Measurements from ENCODE around the gene SH2B2.
"Not testable (repeated sequence)": the region's sequence is repeated elsewhere in the genome, so short reads cannot be mapped to it uniquely, and the experiment has no call there.

SH2B2 gene

DNA sequence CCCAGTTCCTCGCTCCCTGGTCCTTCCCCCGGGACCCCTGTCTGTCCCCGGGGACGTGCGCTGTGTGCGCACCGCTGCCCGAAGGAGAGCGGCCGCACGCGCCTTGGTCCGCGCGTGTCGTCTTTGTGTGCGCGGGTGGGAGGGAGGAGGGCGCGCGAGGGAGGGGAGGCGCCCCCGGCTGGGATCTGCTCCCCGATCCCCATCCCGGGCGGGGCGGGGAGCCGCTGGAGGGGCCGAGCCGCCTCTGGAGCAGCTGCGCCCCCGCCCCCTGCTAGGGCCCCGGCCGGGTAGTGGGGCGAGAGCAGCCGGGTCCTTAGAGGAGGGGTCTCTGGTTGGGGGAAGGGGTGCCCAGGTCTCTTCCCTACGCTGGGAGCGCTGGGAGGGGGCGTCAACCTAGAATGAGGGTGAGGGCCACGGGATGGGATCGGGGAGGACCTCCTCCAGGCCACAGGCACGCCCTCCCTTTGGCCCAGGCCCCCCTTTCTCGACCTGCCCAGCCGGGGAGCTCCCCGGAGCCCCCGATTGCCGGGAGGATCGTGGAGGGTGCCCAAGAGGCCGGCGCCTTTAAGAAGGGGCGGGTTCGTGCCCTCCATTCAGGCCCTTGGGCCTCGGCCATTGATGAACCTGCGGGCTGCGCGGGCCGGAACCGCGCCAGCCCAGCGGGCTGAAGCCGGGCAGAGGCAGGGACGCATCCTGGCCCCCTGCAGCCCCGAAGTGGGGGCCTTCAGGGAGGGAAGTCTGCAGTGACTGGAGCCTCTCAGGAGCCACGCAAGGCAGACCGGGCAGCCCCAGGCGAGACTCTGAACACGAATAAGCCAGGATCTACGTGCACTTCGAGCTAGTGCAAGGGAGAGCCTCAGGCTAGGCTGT lies 678 bp downstream of the SH2B2 start:
- peak; percentile 73 for DNase-seq

DNA sequence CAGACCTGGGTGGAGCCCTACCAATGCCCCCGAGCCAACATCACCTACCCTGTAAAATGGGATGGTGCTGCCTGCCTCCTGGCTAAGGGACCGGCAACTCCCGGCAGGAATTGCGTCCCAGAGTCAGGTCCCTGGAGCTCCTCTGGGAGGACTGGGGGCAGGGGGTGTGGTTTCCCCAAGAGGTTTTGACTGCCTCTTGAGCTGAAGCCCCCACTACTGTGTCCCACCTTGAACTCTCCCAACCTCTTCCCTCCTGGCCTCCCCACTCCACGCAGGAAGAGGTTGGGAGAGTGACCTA lies 1.3 kb downstream of the SH2B2 start:
- no peak for DNase-seq

DNA sequence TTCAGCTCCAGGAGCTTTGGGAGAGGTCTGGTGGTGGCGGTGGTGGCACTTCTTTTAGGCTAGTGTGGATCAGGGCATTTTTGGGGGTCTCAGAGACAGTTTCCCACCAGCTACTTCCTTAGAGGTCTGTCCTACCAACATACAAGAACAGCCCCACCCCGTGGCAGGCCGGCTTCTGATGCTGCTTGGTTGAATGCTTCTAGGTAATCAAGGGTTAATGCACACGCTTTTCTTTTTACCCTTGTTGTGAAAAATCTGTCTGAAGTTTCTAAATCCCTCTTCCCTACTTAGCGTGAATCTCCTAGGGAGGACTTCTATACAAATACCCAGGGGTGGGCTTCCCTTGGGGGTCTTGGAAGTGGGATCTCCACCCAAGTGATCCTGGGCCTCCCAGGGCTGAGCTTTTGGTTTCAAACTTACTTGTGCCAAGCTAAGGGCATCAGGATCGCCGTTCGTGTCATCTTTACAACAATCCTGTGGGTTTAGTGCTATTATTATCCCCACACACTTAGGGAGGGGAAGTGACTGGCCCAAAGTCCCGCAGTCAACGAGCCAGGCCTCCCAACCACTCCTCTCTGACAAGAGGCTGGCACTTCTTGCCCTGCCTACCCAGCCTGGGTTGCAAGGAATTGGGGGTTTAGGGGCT lies 1.7 kb downstream of the SH2B2 start:
- DNase-seq = peak; percentile 80

DNA sequence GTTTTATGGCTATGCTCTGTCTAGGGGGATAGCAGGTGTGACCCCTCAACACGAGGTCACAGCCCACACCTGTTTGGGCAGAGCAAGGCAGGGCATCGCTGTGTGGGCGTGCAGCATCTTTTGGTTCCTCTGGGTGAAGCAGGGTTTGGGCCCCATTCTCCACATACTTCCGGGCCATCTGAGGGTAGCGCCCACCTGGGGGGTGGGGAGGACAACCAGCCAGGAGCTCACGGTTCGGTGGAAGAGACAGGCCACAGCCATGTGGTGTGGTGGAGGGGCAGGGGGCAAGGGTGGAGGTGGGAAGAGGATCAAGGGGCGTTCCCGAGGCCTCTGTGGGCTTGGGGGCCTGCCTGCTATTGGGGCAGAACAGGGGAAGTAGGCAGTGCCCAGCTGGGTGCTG lies 2.4 kb downstream of the SH2B2 start:
- DNase-seq = peak; percentile 95

DNA sequence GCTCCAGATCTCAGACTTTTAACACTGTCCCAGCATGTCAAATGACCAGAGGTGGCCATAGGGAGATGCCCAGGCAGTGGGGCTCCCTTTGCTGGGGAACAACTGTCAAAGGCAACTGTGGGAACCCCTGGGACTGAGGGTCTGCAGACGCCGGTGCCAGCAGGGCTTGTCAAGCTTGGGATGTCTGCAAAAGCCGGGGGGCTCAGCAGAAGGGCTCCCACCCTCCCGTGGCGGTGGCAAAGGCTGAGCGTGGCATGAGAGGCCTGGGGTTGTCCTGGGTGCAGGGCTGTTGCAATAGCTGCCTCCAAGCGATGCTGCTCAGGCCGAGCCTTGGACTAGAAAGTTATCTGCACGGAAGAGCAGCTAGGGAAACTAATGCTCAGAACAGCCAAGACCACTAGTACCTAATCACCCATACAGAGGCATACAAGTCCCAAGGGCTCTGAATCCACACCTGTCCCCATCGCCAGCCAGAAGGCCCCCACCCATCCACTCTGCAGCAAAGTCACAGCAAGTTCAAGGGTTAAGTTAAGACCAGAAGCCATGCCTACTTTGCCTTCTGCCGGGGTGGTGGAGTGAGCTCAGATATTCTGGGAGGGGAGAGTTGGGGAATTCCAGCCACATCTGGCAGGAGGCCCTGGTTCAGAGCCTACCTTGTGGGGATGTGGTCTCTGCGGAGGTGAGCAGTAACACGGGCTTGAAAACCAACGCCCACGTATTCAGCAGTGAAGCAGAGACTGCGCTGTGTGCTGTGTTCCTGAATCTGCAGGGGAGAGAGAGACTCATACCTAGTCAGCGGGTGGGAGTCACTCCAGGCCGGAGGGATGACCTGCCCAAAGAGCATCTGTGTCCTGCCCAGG lies 4.6 kb downstream of the SH2B2 start:
- peak; percentile 41 for DNase-seq

DNA sequence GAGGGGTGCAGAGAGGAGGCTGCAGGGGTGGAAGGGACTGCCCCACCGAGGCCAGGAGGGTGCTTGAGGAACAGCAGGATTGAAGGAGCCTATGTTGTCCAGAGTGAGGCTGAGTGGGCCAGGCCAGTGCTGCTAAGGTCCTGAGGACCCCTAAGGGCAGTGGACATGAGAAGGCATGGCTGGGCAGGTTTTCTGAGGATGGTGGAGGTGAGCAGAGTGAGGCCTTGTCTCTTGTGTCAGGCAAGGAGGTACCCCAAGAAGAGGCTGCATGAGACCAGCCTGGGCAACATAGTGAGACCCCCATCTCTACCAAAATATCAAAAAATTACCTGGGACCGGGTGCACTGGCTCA lies 5.2 kb downstream of the SH2B2 start:
- DNase-seq = no peak

DNA sequence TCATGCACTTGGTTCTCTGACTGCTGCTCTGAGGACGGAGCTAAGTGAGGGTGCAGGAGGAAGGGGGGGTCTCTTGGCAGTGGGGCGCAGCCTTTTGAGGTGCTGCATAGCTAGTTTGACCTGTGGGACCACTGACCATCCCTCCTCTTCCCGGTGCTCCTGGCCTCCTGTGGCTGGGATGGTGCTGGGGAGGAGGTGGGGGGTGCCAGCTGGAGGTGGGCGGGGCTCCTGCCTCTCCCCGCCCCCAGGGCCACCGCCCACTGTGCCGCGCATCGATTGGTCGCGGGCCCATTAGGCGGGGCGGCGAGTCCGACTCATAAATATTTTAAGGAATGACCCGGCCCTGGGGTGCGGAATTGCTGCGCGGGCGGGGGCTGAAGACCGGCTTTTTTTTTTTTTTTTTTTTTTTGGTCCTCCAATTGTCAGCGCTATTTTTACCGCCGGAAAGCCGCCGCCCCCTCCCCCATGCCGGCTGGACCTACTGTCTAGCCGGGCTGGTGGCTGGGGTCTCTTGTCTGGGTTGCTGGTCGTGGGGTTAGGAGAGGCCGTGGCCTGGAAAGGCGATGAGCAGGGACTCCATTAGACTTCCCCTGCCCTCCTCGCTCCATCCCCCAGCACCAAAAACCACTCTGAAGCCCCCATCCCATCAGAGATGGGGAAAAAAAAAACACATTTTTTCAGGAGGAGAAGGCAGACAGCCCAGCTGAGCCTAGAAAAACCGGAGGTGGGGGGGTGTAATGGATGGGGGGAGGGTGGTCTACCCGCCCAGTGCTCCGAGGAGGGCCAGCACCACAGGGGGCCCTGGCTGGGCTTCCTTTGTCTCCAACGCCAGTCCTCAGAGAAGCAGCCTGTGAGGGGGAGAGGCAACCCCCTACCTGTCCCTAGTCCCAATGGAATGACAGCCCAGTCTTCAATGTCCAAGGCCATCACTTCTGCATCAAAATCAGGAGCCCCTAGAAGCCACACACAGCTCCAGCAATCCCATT lies 6.4 kb downstream of the SH2B2 start:
- DNase-seq = no peak

DNA sequence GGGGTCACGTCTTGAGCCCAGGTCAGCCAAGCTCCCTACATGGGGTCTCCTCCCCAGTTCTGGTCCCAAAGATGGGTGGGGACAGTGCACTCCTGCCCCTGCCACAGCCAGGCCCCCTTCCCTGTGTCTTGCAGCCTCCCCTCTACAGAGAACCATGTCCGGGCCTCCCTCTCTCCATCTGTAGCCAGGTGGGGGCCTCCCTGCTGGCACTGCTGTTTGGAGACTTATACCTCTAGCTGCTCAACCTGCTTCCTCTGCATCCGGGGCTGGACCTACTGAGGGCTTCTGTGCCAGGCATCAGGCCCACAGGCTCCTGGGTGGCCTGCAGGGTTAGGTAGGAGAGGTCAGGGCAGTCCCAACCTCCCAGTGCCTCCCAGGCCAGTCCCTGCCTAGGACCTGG lies 7.9 kb downstream of the SH2B2 start:
- no peak for DNase-seq

DNA sequence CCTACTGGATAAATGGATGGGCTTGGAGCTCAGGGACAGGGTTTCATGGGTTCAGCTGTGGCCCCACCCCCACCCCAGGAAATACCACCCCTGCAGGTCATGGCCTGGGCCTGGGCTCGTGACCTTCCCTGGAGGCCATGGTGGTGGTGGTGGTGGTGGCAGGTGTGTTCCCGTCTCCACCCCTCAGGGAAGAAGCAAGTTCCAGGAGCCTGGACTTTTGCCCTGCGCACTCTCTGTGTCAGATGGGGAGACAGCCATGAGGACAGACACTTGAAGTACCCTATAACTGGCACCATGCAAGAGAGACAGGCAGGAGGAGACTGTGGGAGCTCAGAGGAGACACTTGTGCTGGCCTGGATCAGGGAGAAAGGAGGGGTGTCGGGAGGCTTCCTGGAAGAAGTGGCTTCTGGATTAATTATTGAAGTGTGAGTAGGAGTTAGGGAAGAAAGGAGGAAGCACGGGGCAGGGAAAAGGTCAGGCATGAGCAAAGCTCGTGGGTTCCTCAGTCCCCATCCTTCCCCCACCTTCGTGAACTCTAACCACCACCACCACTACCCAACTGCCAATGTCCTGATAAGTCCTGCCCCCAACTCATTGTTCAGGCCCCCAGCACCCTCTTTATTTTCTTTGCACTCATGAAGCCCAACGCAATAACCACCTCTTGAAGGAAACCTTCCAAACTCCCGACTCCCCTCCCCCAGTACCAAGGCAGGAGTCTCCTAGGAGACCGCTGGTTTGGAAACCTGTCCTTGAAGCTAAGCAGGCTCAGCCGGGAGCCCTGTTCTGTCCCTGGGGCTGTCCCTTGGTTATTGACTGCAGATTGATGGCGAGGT lies 8.9 kb downstream of the SH2B2 start:
- no peak for DNase-seq

DNA sequence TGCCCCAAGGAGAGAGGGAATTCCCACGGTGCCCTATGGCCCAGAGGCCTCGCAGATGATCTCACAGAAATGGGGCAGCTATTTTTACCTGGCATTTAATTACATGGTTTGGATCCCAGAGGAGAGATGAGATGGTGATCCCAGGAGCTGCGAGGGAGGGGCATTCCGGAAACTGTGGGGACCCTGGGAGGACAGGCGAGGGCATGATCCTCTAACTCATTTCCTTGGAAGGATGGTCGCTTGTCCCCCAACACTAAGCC lies 9.4 kb downstream of the SH2B2 start:
- DNase-seq = no peak

DNA sequence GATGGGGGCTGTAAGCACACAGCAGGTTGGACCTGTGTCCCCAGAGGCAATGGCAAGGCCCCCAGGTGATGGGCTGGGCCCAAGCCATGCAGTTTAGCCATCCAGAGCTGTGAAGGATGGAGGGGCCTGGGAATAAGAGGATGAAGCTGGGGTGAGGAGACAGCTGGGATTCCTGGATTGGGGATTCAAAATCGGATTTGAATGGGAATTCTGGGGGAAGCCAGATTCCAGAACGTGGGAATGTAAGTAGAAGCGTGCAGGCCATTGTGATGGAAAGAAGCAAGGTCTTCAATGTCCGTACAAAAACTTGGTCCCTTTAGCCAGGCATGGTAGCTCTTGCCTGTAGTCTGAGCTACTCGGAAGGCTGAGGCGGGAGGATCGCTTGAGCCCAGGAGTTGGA lies 9.8 kb downstream of the SH2B2 start:
- DNase-seq = no peak

DNA sequence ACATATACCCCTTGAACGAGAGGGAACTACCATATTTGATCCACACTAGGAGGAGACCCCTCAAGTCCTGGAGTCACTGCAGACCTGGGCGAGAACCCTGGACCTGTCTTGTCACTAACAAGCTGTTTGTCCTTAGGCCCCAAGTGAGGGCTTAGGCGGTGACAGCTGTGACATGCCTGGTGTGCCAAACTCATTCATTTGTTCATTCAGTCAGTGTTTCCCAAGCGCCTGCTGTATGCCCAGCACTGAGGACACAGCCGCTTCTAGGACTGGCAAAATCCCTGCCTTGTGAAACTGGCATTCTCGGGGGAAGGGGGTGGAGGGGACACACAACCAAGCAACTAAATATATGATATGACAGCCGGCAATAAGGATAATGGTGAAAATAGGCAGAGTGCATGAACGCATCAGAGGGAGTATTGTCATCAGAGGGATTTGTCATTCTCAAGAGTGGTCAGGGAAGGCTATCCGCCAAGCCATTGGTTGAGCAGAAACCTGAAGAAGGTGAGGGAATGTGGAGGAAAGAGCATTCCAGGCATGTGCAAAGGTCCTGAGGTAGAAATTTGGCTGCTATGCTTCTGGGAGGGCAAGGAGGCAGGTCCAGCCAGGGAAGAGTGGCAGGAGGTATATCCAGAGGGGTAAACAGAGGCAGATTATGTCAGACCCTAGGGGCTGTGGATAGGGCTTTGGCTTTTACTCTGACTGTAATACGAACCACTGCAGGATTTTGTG lies 11.0 kb downstream of the SH2B2 start:
- DNase-seq = no peak

DNA sequence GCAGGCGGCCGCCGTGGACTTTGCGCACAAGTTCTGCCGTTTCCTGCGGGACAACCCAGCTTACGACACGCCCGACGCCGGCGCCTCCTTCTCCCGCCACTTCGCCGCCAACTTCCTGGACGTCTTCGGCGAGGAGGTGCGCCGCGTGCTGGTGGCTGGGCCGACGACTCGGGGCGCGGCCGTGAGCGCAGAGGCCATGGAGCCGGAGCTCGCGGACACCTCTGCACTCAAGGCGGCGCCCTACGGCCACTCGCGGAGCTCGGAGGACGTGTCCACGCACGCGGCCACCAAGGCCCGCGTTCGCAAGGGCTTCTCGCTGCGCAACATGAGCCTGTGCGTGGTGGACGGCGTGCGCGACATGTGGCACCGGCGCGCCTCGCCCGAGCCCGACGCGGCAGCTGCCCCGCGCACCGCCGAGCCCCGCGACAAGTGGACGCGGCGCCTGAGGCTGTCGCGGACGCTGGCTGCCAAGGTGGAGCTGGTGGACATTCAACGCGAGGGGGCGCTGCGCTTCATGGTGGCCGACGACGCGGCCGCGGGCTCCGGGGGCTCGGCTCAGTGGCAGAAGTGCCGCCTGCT lies 14.1 kb downstream of the SH2B2 start:
- no peak for DNase-seq

DNA sequence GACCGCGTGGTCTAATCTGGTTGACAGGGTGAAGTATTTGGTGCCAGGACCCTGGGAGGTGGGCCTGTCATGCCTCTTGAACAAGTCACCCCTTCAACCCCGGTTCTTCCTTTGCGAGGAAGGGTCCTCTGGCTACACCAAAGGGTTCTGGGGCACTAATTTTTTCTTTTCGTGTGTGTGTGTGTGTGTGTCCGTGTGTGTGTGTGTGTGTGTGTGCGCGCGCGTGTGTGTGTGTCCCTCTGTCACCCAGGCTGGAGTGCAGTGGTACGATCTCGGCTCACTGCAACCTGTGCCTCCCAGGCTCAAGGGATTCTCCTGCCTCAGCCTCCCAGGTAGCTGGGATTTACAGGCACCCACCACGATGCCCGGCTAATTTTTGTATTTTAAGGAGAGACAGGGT lies 14.7 kb downstream of the SH2B2 start:
- not testable (repeated sequence) for DNase-seq

DNA sequence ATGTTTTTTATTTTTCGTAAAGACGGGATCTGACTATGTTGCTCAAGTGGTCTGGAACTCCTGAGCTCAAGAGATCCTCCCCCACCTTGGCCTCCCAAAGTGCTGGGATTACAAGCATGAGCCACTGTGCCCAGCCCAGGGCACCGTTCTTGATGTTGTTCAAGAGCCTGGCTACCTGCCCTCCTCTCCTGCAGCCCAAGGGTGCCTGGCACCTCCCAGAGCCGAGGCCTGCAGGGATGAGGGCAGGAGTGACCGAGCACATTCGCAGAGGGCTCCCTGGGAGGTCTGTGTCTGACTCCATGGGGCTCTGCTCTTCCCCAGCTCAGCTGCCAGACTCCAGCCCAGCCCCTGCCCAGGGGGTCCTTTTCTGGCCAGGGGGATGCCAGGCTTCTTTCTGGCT lies 15.4 kb downstream of the SH2B2 start:
- DNase-seq = no peak

DNA sequence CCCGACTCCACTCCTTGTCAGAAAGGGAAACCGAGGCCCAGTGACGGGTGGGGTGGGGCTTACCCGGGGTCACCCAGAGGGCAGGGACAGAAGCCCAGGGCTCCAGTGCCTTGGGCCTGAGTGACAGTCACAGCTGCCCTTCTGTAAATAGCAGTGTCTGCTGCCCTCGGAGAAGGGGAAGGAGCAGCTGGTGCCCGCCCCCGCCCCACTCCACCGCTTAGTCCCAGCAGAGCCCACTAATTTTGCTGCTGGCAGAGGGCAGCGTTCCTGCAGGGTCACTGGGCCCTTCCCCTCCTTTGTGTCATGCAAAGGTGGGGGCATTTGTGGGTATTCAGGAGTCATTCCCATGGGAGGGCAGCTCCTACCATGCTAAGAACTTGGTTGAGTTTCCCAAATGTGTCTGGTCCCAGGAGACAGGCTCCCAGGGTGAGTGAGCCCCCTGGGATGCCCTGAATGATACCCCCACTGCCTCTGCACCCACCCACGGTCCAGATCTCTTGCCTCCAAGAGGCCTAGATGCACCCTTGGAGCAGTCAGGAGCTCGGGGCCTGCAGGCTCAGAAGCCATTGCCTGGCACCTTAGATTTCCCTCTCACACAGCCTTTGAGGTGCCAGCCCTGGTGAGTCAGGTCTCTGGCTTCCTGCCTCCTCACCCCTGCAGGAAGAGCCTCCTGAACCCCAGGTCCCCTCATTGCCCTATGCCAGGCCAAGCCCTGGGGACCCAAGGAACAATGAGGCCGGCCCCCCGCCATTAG lies 17.2 kb downstream of the SH2B2 start:
- DNase-seq = peak; percentile 82

DNA sequence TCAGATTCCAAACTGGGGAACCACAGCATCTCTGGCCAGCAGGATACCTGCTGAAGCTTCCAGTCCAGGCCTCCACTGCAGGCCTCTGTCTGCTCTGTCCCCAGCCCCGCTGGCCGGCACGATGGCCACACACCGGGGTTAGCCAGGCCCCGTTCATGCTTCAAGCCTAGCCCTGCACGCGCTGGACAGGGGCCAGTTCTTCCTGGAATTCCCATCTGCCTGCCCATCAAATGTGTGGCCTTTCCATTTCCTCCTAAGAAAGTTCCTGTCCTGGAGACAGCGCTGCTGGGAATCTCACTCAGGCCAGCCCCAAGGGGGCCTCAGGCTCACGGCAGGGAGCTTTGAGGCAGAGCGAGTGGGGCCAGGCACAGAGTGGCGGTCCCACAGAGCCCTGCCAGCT lies 18.0 kb downstream of the SH2B2 start:
- DNase-seq = no peak

DNA sequence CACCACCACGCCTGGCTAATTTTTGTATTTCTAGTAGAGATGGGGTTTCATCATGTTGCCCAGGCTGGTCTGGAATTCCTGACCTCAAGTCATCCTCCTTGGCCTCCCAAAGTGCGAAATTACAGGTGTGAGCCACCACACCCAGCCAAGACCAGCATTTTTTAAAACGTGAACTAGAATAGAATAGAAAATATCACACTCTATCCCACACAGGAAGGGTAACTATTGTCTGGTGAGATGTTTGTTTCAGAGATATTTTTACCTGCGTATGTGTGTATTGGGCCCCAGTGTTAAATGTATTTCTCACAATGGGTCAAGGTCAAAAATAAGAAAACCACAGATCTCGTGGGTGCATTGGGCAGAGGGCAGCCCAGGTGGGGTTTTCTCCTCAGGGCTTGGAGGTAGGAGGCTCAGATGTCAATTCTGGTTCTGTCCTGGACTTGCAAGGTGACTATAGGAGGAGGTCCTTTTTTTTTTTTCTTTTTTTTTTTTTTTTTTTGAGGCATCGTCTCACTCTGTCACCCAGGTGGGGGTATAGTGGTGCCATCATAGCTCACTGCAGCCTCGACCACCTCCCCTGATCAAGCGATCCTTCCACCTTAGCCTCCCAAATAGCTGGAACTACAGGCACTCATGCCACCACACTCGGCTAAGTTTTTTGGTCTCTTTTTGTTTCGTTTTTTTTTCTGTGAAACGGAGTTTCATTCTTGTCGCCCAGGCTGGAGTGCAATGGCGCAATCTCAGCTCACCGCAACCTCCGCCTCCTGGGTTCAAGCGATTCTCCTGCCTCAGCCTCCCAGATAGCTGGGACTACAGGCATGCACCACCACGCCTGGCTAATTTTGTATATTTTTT lies 19.0 kb downstream of the SH2B2 start:
- peak; percentile 85 for DNase-seq

Measured in RPMI8226 (cell line).